ENCODE data around the gene COL1A1. TPM values are rescaled to one million over a fixed set of nuclear protein-coding genes. Genes with fewer than 3 reads are reported as not detected.

Gene COL1A1
- total RNA-seq, 1 experiment from 2014 or later: 4.5 TPM

DNA sequence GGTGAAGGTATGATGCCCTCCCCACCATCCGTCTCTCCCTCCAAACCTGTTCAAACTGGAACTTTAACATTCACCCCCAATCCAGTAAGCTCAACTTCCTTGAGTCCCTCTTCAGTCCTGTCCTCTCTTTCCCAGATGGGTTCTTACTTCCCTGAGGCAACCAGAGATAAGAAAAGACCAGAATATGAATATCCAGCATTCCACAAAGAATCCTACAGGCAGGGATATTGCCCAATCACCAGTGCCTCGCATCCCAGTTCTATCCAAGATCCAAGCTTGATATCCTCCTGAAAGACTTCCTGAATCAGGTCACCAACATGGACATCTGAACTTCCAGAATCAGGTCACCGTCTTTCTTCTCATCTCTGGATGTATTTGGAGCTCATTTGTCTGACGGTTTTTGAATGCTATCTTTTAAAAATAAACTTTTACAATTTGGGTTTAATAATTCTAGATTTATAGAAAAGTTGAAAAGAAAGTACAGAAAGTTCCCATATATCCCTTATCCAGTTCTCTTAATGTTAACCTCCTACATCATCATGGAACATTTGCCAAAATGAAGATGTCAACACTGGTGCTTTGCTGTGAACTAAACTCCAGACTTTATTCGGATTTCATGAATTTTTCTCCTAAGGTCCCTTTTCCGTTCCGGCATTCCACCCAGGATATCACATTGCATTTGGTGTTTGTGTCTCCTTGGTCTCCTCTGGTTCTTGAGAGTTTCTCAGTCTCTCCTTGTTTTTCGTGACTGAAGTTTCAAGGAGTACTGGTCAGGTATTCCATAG, 13.7 kb upstream of the COL1A1 start:
- ChIA-PET POLR2A (interaction anchor here (0.6 to 1.1 kb wide), 3 partner anchors 26 to 75 kb away, joined by 3 to 4 read pairs (median 3); no protein-coding TSS in a partner anchor), CTCF (interaction anchor here (0.6 to 8.1 kb wide), 5 partner anchors 14 to 82 kb away, joined by 3 to 43 read pairs (median 3); partner anchors contain the start of genes COL1A1 and TMEM92)
- Mint-ChIP-seq H3K27ac (ENCODE audit: low read depth, unreplicated experiment) (no peak overlapping the region), H3K9me3 (ENCODE audit: unreplicated experiment) (no peaks in the 10 kb centered on the region), H3K4me1 (ENCODE audit: insufficient read depth, unreplicated experiment) (peaks cover 35% of the 10 kb centered on the region), H3K27me3 (ENCODE audit: insufficient read depth, unreplicated experiment) (no peaks in the 10 kb centered on the region), H3K4me3 (ENCODE audit: unreplicated experiment) (no peak overlapping the region), H3K36me3 (ENCODE audit: insufficient read depth, unreplicated experiment) (no peaks in the 10 kb centered on the region)
- TF ChIP-seq, protein P1, sequence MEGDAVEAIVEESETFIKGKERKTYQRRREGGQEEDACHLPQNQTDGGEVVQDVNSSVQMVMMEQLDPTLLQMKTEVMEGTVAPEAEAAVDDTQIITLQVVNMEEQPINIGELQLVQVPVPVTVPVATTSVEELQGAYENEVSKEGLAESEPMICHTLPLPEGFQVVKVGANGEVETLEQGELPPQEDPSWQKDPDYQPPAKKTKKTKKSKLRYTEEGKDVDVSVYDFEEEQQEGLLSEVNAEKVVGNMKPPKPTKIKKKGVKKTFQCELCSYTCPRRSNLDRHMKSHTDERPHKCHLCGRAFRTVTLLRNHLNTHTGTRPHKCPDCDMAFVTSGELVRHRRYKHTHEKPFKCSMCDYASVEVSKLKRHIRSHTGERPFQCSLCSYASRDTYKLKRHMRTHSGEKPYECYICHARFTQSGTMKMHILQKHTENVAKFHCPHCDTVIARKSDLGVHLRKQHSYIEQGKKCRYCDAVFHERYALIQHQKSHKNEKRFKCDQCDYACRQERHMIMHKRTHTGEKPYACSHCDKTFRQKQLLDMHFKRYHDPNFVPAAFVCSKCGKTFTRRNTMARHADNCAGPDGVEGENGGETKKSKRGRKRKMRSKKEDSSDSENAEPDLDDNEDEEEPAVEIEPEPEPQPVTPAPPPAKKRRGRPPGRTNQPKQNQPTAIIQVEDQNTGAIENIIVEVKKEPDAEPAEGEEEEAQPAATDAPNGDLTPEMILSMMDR (IDR thresholded peaks at IDR 0.05; ENCODE audit: unreplicated experiment): no peak
- BruUV-seq (replicated peaks): no TSS peak
- no peak for DNase-seq (ENCODE audit: unreplicated experiment)
- intact Hi-C loops (cut with micrococcal nuclease): no loop called here

GRCh38 chr17:50213026-50214022, 11.9 kb upstream of the COL1A1 start:
- Mint-ChIP-seq H3K4me1 (ENCODE audit: insufficient read depth, unreplicated experiment) (peaks cover 25% of the 10 kb centered on the region), H3K4me3 (ENCODE audit: unreplicated experiment) (no peak overlapping the region), H3K27ac (ENCODE audit: low read depth, unreplicated experiment) (no peak overlapping the region), H3K27me3 (ENCODE audit: insufficient read depth, unreplicated experiment) (no peaks in the 10 kb centered on the region), H3K9me3 (ENCODE audit: unreplicated experiment) (no peaks in the 10 kb centered on the region), H3K36me3 (ENCODE audit: insufficient read depth, unreplicated experiment) (no peaks in the 10 kb centered on the region)
- CTCF ChIA-PET: interaction anchor here (0.5 to 8.1 kb wide), 6 partner anchors 9 to 127 kb away, joined by 3 to 43 read pairs (median 4); partner anchors contain the start of gene COL1A1
- intact Hi-C loops (cut with micrococcal nuclease): no loop called here
- POLR2A ChIA-PET: no interaction called here
- no peak for DNase-seq (ENCODE audit: unreplicated experiment)
- BruUV-seq (replicated peaks): no TSS peak
- TF ChIP-seq, protein P1 (IDR thresholded peaks at IDR 0.05; ENCODE audit: unreplicated experiment): no peak

GRCh38 chr17:50212121-50212843, 10.9 kb upstream of the COL1A1 start:
- ChIA-PET CTCF (interaction anchor here (0.5 to 8.1 kb wide), 5 partner anchors 11 to 126 kb away, joined by 3 to 43 read pairs (median 5); partner anchors contain the start of gene COL1A1), POLR2A (interaction anchor here (1.0 kb wide), 1 partner anchor 44 kb away, joined by 4 read pairs; no protein-coding TSS in a partner anchor)
- no peaks in the 10 kb centered on the region for H3K9me3 Mint-ChIP-seq (ENCODE audit: unreplicated experiment)
- no peaks in the 10 kb centered on the region for H3K27me3 Mint-ChIP-seq (ENCODE audit: insufficient read depth, unreplicated experiment)
- no TSS peak for BruUV-seq (replicated peaks)
- intact Hi-C loops (cut with micrococcal nuclease): no loop called here
- TF ChIP-seq, protein P1 (IDR thresholded peaks at IDR 0.05; ENCODE audit: unreplicated experiment): no peak
- no peak for DNase-seq (ENCODE audit: unreplicated experiment)
- H3K36me3 Mint-ChIP-seq (ENCODE audit: insufficient read depth, unreplicated experiment): no peaks in the 10 kb centered on the region
- no peak overlapping the region for H3K4me3 Mint-ChIP-seq (ENCODE audit: unreplicated experiment)
- H3K27ac Mint-ChIP-seq (ENCODE audit: low read depth, unreplicated experiment): no peak overlapping the region
- peaks cover 20% of the 10 kb centered on the region for H3K4me1 Mint-ChIP-seq (ENCODE audit: insufficient read depth, unreplicated experiment)

Data from MCF 10A (cell line).